ENCODE data around the gene CCDC112. TPM values are rescaled to one million over a fixed set of nuclear protein-coding genes. Genes with fewer than 3 reads are reported as not detected.

CCDC112 gene
- total RNA-seq (6.1 and 8.1 TPM in 2 replicates), polyA plus RNA-seq (10.9 and 11.5 TPM in 2 replicates)

- Histone ChIP-seq H3K27ac (peak within 1 kb of the TSS; percentile 66), H3K4me3 (peak within 1 kb of the TSS; percentile 66), H3K9me3 (ENCODE audit: low read depth) (no peaks in the 10 kb centered on the region), H3K4me1 (ENCODE audit: low read depth) (no peaks in the 10 kb centered on the region), H3K36me3 (no peaks in the 10 kb centered on the region), H3K27me3 (no peaks in the 10 kb centered on the region)
- no peak for TF ChIP-seq CTCF (IDR thresholded peaks at IDR 0.05; ENCODE audit: low read depth, low read length)
- DNase-seq (ENCODE audit: low read depth in 1 of 2, low spot score in 1 of 2), result peak; percentile 84 to 85
Observed at GRCh38 chr5:115296124-115297022, at the start of gene CCDC112. Gene CCDC112, minus strand, starts transcription at chr5:115296654. Its CDS starts 111 bp downstream, at chr5:115296543.

- Histone ChIP-seq H3K4me3 (no peak overlapping the region), H3K27ac (no peak overlapping the region), H3K27me3 (no peaks in the 10 kb centered on the region), H3K36me3 (no peaks in the 10 kb centered on the region), H3K9me3 (ENCODE audit: low read depth) (no peaks in the 10 kb centered on the region), H3K4me1 (ENCODE audit: low read depth) (no peaks in the 10 kb centered on the region)
- TF ChIP-seq CTCF (IDR thresholded peaks at IDR 0.05; ENCODE audit: low read depth, low read length), result no peak
- no peak for DNase-seq (ENCODE audit: low read depth in 1 of 2, low spot score in 1 of 2)
Observed at GRCh38 chr5:115345344-115345743, 48.9 kb upstream of the CCDC112 start.

GRCh38 chr5:115343855-115344254 is 47.4 kb upstream of the CCDC112 start:
- Histone ChIP-seq H3K36me3 (no peaks in the 10 kb centered on the region), H3K4me3 (no peak overlapping the region), H3K9me3 (ENCODE audit: low read depth) (no peaks in the 10 kb centered on the region), H3K27ac (no peak overlapping the region), H3K27me3 (no peaks in the 10 kb centered on the region), H3K4me1 (ENCODE audit: low read depth) (no peaks in the 10 kb centered on the region)
- no peak for TF ChIP-seq CTCF (IDR thresholded peaks at IDR 0.05; ENCODE audit: low read depth, low read length)
- peak in 1 of 2 donors; percentile 69 for DNase-seq (ENCODE audit: low read depth in 1 of 2, low spot score in 1 of 2)

- Histone ChIP-seq H3K9me3 (ENCODE audit: low read depth) (no peaks in the 10 kb centered on the region), H3K27me3 (no peaks in the 10 kb centered on the region), H3K4me1 (ENCODE audit: low read depth) (no peaks in the 10 kb centered on the region), H3K27ac (no peak overlapping the region), H3K4me3 (no peak overlapping the region), H3K36me3 (no peaks in the 10 kb centered on the region)
- peak in 1 of 2 donors; percentile 37 for DNase-seq (ENCODE audit: low read depth in 1 of 2, low spot score in 1 of 2)
- no peak for TF ChIP-seq CTCF (IDR thresholded peaks at IDR 0.05; ENCODE audit: low read depth, low read length)
Observed at GRCh38 chr5:115342590-115343377, 46.3 kb upstream of the CCDC112 start.

GRCh38 chr5:115341745-115342144 is 45.3 kb upstream of the CCDC112 start:
- no peak for TF ChIP-seq CTCF (IDR thresholded peaks at IDR 0.05; ENCODE audit: low read depth, low read length)
- no peaks in the 10 kb centered on the region for H3K4me1 ChIP-seq (ENCODE audit: low read depth)
- H3K27me3 ChIP-seq, result no peaks in the 10 kb centered on the region
- H3K36me3 ChIP-seq, result no peaks in the 10 kb centered on the region
- no peak overlapping the region for H3K4me3 ChIP-seq
- H3K27ac ChIP-seq, result no peak overlapping the region
- DNase-seq (ENCODE audit: low read depth in 1 of 2, low spot score in 1 of 2), result no peak
- H3K9me3 ChIP-seq (ENCODE audit: low read depth), result no peaks in the 10 kb centered on the region

All from cardiac muscle cell (in vitro differentiated cells and primary cell).